WTC11 (cell line): ENCODE results near the gene SCD. TPM values are rescaled to one million over a fixed set of nuclear protein-coding genes. Genes with fewer than 3 reads are reported as not detected.

ENCODE experiments used
- ATF2 ChIP-seq: sonication (generic); formaldehyde crosslinking; IDR thresholded peaks from 2 replicates; pipeline ENCODE4 v1.8.1; 2022; ENCODE audit warnings: low read depth, missing genetic modification reagents, borderline replicate concordance
- CBFB ChIP-seq: sonication (generic); formaldehyde crosslinking; IDR thresholded peaks from 2 replicates; pipeline ENCODE4 v1.8.1; 2022; ENCODE audit warnings: mild to moderate bottlenecking, low read depth, missing genetic modification reagents
- CDX4 ChIP-seq: fragments of 250-450 bp; sonication (Bioruptor Pico); IDR thresholded peaks from 2 replicates; pipeline ENCODE4 v1.9.0; 2021; ENCODE audit warnings: moderate library complexity, mild to moderate bottlenecking, inconsistent platforms, borderline replicate concordance
- FOXK1 ChIP-seq: sonication (generic); formaldehyde crosslinking; IDR thresholded peaks from 2 replicates; pipeline ENCODE4 v1.8.0; 2022; ENCODE audit warnings: mild to moderate bottlenecking, moderate library complexity, missing genetic modification reagents
- HMGA2 ChIP-seq: fragments of 250-450 bp; sonication (Bioruptor Pico); IDR thresholded peaks from 2 replicates; pipeline ENCODE4 v1.4.0; 2021; ENCODE audit warnings: mild to moderate bottlenecking, moderate library complexity
- IRF1 ChIP-seq: sonication (generic); formaldehyde crosslinking; IDR thresholded peaks from 2 replicates; pipeline ENCODE4 v1.8.0; 2023; ENCODE audit warnings: missing genetic modification reagents
- KAT7 ChIP-seq: sonication (generic); formaldehyde crosslinking; IDR thresholded peaks from 2 replicates; pipeline ENCODE4 v1.8.1; 2023; ENCODE audit warnings: missing genetic modification reagents, mild to moderate bottlenecking, borderline replicate concordance
- MYBL2 ChIP-seq: sonication (generic); formaldehyde crosslinking; IDR thresholded peaks from 2 replicates; pipeline ENCODE4 v1.8.1; 2023; ENCODE audit warnings: mild to moderate bottlenecking, moderate library complexity, missing genetic modification reagents
- NR1H2 ChIP-seq: sonication (generic); formaldehyde crosslinking; IDR thresholded peaks from 2 replicates; pipeline ENCODE4 v1.9.0; 2021; ENCODE audit warnings: mild to moderate bottlenecking, moderate library complexity, missing genetic modification reagents
- NR2C2 ChIP-seq: sonication (generic); formaldehyde crosslinking; IDR thresholded peaks from 2 replicates; pipeline ENCODE4 v1.8.0; 2022; ENCODE audit warnings: mild to moderate bottlenecking, missing genetic modification reagents
- NR3C1 ChIP-seq: sonication (generic); formaldehyde crosslinking; conservative IDR thresholded peaks from 2 replicates; pipeline ENCODE4 v1.8.1; 2023; ENCODE audit warnings: low read depth, mild to moderate bottlenecking, missing genetic modification reagents
- RELA ChIP-seq: sonication (generic); formaldehyde crosslinking; IDR thresholded peaks from 2 replicates; pipeline ENCODE4 v1.8.1; 2022; ENCODE audit warnings: missing genetic modification reagents, mild to moderate bottlenecking, borderline replicate concordance
- RORB ChIP-seq: fragments of 250-450 bp; sonication (Bioruptor Pico); IDR thresholded peaks from 2 replicates; pipeline ENCODE4 v1.9.0; 2021; ENCODE audit warnings: mild to moderate bottlenecking
- SMAD3 ChIP-seq: sonication (generic); formaldehyde crosslinking; IDR thresholded peaks from 2 replicates; pipeline ENCODE4 v1.8.0; 2022; ENCODE audit warnings: missing genetic modification reagents, mild to moderate bottlenecking, borderline replicate concordance
- SOX15 ChIP-seq: fragments of 250-450 bp; sonication (Bioruptor Pico); IDR thresholded peaks from 2 replicates; pipeline ENCODE4 v1.9.0; 2021; ENCODE audit warnings: mild to moderate bottlenecking
- USF2 ChIP-seq: sonication (generic); formaldehyde crosslinking; IDR thresholded peaks from 2 replicates; pipeline ENCODE4 v1.8.1; 2023; ENCODE audit warnings: mild to moderate bottlenecking, missing genetic modification reagents, moderate library complexity
- ZBTB21 ChIP-seq: sonication (generic); formaldehyde crosslinking; IDR thresholded peaks from 2 replicates; pipeline ENCODE4 v1.8.1; 2023; ENCODE audit warnings: mild to moderate bottlenecking, missing genetic modification reagents, borderline replicate concordance
- ZNF138 ChIP-seq: sonication (generic); formaldehyde crosslinking; conservative IDR thresholded peaks from 2 replicates; pipeline ENCODE4 v1.8.1; 2022; ENCODE audit warnings: mild to moderate bottlenecking, moderate library complexity, missing genetic modification reagents
- ZNF317 ChIP-seq: sonication (generic); formaldehyde crosslinking; IDR thresholded peaks from 2 replicates; pipeline ENCODE4 v1.8.1; 2023; ENCODE audit warnings: low read depth, mild to moderate bottlenecking, moderate library complexity, missing genetic modification reagents, borderline replicate concordance
- ZNF423 ChIP-seq: fragments of 250-450 bp; sonication (Bioruptor Pico); IDR thresholded peaks from 2 replicates; pipeline ENCODE4 v2.1.2; 2022; ENCODE audit warnings: mild to moderate bottlenecking, moderate library complexity
- total RNA-seq: library from RNA; stranded (reverse); gene quantifications from 3 replicates; pipeline ENCODE4 v1.2.3, GENCODE V29; 2021
- TF ChIP-seq, protein P1 (sequence below): sonication (generic); formaldehyde crosslinking; IDR thresholded peaks from 2 replicates; pipeline ENCODE4 v1.8.0; 2023; ENCODE audit warnings: mild to moderate bottlenecking, missing genetic modification reagents
- TF ChIP-seq, protein P2 (sequence below): fragments of 250-450 bp; sonication (Bioruptor Pico); IDR thresholded peaks from 2 replicates; pipeline ENCODE4 v1.9.0; 2021; ENCODE audit warnings: mild to moderate bottlenecking
- TF ChIP-seq, protein P3 (sequence below): sonication (generic); formaldehyde crosslinking; IDR thresholded peaks from 2 replicates; pipeline ENCODE4 v1.8.0; 2022; ENCODE audit warnings: mild to moderate bottlenecking, missing genetic modification reagents
- TF ChIP-seq, protein P4 (sequence below): sonication (generic); formaldehyde crosslinking; IDR thresholded peaks from 2 replicates; pipeline ENCODE4 v1.8.1; 2022; ENCODE audit warnings: missing genetic modification reagents, borderline replicate concordance
- TF ChIP-seq, protein P5 (sequence below): sonication (generic); formaldehyde crosslinking; IDR thresholded peaks from 2 replicates; pipeline ENCODE4 v1.8.1; 2022; ENCODE audit warnings: low read depth, mild to moderate bottlenecking, moderate library complexity, missing genetic modification reagents, borderline replicate concordance

Gene SCD
- total RNA-seq, 1 experiment from 2014 or later = 556 TPM

DNA sequence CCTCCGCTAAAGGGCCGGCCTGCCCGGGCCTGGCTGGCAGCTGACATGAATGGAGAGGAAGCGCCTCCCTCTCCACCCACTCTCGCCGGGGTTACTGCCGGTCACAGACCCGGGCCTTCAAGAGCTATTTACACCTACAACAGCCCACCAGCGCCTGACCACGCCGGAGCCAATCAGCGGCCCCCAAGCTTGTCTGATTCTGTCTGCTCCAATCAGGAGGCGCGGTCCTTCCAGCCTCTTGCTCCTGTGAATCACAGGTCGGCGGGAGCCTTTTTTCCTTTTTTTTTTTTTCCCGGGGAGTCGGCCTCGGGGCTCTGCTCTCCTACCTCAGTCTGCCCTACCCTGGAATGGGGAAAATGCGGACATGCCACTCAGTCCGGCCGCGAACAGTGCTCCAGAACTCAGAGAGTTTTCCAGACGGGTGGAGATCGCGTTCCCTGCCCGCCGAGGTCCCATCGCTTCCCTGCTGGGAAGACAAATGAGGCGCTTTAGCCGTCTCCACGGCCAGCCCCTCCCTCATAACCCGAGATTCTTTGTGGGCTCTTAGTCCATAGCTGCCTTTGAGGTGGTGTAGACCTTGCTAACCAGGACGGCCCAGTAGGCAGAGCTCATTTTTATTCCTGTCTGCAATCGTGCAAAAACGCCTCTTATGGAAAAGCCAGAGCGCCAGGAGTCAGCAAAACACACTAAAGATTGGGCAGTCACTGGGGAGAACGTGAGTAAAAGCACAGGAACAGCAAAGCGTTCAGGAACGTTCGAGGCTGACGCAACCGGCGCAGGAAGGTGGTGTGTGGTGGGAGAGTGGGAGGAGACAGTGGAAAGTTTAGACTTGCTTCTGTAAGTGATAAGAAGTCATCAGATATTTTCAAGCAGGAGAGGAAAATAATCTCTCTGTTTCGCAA lies 26.5 kb downstream of the SCD start (continued):
- TF ChIP-seq, protein P1, sequence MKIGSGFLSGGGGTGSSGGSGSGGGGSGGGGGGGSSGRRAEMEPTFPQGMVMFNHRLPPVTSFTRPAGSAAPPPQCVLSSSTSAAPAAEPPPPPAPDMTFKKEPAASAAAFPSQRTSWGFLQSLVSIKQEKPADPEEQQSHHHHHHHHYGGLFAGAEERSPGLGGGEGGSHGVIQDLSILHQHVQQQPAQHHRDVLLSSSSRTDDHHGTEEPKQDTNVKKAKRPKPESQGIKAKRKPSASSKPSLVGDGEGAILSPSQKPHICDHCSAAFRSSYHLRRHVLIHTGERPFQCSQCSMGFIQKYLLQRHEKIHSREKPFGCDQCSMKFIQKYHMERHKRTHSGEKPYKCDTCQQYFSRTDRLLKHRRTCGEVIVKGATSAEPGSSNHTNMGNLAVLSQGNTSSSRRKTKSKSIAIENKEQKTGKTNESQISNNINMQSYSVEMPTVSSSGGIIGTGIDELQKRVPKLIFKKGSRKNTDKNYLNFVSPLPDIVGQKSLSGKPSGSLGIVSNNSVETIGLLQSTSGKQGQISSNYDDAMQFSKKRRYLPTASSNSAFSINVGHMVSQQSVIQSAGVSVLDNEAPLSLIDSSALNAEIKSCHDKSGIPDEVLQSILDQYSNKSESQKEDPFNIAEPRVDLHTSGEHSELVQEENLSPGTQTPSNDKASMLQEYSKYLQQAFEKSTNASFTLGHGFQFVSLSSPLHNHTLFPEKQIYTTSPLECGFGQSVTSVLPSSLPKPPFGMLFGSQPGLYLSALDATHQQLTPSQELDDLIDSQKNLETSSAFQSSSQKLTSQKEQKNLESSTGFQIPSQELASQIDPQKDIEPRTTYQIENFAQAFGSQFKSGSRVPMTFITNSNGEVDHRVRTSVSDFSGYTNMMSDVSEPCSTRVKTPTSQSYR = 0 out of 2 replicates have a peak, but pooled peaks have one; percentile 40
- TF ChIP-seq USF2 (peak; percentile 85), KAT7 (CRISPR knock-in tag) (0 out of 2 replicates have a peak, but pooled peaks have one; percentile 41), MYBL2 (CRISPR knock-in tag) (0 out of 2 replicates have a peak, but pooled peaks have one; percentile 10), ZNF423 (CRISPR knock-in tag) (no peak), NR3C1 (CRISPR knock-in tag) (no peak), CBFB (CRISPR knock-in tag) (peak; percentile 92; the same call in 1 of the 2 replicates), ZBTB21 (CRISPR knock-in tag) (no peak), FOXK1 (CRISPR knock-in tag) (peak; percentile 93), SMAD3 (CRISPR knock-in tag) (0 out of 2 replicates have a peak, but pooled peaks have one; percentile 14), CDX4 (no peak), HMGA2 (CRISPR knock-in tag) (no peak), ZNF317 (CRISPR knock-in tag) (no peak), IRF1 (CRISPR knock-in tag) (no peak), RELA (no peak), RORB (CRISPR knock-in tag) (no peak), NR2C2 (CRISPR knock-in tag) (no peak), ATF2 (no peak), SOX15 (CRISPR knock-in tag) (no peak), ZNF138 (CRISPR knock-in tag) (no peak), NR1H2 (CRISPR knock-in tag) (no peak)
- TF ChIP-seq, protein P2, sequence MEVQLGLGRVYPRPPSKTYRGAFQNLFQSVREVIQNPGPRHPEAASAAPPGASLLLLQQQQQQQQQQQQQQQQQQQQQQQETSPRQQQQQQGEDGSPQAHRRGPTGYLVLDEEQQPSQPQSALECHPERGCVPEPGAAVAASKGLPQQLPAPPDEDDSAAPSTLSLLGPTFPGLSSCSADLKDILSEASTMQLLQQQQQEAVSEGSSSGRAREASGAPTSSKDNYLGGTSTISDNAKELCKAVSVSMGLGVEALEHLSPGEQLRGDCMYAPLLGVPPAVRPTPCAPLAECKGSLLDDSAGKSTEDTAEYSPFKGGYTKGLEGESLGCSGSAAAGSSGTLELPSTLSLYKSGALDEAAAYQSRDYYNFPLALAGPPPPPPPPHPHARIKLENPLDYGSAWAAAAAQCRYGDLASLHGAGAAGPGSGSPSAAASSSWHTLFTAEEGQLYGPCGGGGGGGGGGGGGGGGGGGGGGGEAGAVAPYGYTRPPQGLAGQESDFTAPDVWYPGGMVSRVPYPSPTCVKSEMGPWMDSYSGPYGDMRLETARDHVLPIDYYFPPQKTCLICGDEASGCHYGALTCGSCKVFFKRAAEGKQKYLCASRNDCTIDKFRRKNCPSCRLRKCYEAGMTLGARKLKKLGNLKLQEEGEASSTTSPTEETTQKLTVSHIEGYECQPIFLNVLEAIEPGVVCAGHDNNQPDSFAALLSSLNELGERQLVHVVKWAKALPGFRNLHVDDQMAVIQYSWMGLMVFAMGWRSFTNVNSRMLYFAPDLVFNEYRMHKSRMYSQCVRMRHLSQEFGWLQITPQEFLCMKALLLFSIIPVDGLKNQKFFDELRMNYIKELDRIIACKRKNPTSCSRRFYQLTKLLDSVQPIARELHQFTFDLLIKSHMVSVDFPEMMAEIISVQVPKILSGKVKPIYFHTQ (CRISPR knock-in tag) = peak; percentile 35; the same call in 1 of the 2 replicates
- TF ChIP-seq, protein P3, sequence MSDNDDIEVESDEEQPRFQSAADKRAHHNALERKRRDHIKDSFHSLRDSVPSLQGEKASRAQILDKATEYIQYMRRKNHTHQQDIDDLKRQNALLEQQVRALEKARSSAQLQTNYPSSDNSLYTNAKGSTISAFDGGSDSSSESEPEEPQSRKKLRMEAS (CRISPR knock-in tag) = peak; percentile 68
- TF ChIP-seq, protein P4, sequence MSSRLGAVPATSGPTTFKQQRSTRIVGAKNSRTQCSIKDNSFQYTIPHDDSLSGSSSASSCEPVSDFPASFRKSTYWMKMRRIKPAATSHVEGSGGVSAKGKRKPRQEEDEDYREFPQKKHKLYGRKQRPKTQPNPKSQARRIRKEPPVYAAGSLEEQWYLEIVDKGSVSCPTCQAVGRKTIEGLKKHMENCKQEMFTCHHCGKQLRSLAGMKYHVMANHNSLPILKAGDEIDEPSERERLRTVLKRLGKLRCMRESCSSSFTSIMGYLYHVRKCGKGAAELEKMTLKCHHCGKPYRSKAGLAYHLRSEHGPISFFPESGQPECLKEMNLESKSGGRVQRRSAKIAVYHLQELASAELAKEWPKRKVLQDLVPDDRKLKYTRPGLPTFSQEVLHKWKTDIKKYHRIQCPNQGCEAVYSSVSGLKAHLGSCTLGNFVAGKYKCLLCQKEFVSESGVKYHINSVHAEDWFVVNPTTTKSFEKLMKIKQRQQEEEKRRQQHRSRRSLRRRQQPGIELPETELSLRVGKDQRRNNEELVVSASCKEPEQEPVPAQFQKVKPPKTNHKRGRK (CRISPR knock-in tag) = no peak
- TF ChIP-seq, protein P5, sequence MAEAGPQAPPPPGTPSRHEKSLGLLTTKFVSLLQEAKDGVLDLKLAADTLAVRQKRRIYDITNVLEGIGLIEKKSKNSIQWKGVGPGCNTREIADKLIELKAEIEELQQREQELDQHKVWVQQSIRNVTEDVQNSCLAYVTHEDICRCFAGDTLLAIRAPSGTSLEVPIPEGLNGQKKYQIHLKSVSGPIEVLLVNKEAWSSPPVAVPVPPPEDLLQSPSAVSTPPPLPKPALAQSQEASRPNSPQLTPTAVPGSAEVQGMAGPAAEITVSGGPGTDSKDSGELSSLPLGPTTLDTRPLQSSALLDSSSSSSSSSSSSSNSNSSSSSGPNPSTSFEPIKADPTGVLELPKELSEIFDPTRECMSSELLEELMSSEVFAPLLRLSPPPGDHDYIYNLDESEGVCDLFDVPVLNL (CRISPR knock-in tag) = no peak
- TF ChIP-seq, all 79 proteins: peak for 21
